ENCODE data around the gene ZNF564. TPM values are rescaled to one million over a fixed set of nuclear protein-coding genes. Genes with fewer than 3 reads are reported as not detected.
"Not testable (repeated sequence)": the region's sequence is repeated elsewhere in the genome, so short reads cannot be mapped to it uniquely, and the experiment has no call there.

ZNF564 gene
- total RNA-seq (2014; rRNA removed; shearing (Covaris generic)), result 3.5 and 4.9 TPM in 2 replicates
- 1.5 and 2.0 TPM in 2 replicates for polyA plus RNA-seq (2015; cell fraction: cytosol; rRNA removed)
- polyA plus RNA-seq (2015; cell fraction: nucleus; rRNA removed), result 0.89 and 6.7 TPM in 2 replicates

DNA sequence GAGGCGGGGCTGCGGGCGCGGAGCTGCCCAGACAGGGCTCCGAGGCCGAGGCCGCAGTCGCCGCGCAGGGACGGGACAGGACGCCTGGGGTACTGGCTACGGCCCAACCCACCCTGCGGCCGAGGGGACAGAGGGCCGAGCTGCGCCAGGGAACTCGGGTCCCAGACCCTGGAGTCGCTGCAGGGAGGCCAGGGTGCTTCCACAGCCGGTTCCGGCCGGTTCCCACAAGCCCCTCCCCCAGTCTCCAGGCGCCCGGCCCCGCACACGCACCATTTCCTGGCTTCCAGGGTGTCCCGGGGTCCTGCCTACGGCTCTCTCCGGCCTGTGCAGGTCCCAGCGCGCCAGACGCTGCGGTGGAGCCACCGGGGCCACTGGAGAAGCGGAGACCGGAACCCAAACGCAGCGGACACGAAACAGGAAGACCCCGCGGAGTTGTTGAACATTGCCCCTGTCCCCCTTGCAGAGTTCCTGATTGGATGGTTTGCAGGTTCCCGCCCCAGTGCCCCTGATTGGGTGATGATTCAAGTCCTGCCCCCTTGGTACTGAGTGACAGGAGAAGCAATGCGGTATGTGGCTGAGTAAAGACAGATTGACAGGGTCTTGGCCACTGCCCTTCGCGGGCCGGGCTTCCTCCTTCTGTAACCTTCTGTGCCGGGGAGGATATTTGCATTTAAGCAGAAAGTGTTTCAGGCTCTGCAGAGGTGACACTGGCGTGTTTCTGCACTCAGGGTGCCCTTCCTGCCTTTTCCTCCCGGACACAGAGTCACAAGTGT is at the start of gene ZNF564:
TSS of gene ZNF564 (minus strand) at position 423 of the 773 bp plus-strand sequence. CDS start at position 273, 150 bp downstream.
- in situ Hi-C loops (cut with HindIII; ENCODE audit: low pct_unique_long_range_greater_than_20kb, low sequenced_read_pairs), result no loop called here
- peak; percentile 97 for DNase-seq (ENCODE audit: low read depth, low spot score)

DNA sequence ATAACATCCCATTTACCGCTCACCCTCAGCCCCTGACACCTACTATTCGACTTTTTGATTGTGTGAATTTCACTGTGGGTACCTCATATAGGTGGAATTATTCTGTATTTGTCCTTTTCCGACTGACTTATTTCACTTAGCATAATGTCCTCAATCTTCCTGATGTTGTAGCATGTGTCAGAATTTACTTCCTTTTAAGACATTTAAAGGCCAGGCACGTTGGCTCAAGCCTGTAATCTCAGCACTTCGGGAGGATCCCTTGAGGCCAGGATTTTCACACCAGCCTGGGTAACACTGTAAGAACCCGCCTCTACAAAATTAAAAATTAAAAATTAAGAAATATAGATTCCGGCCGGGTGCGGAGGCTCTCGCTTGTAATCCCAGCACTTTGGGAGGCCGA is 46.3 kb upstream of the ZNF564 start:
- in situ Hi-C loops (cut with HindIII; ENCODE audit: low pct_unique_long_range_greater_than_20kb, low sequenced_read_pairs), result no loop called here
- no peak for DNase-seq (ENCODE audit: low read depth, low spot score)

DNA sequence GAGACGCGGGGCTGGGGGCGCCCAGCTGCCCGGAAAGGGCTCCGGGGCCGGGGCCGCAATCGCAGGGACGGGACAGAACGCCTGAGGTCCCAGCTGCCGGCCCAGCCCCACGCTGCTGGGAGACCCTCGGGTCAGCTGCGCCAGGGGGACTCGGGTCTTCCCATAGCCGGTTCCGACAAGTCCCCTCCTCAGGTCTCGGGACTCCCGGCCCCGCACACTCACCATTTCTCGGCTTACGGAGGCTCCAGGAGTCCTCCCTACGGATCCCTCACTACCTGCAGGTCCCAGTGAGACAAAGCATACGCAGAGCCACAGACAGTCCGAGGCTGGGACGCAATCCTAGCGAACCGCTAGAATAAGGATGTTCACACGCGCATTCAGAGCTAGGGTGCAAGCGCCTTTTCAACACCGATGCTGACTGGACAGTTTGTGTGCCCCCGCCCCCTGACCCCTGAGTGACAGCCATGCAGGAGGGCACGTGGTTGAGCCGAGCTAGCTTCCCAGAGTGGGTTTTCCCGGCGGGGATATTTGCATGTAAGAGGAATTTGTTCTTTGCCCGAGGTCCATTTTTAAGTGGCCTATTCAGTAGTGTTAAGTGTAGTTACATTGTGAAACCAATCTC is 45.8 kb upstream of the ZNF564 start:
- in situ Hi-C loops (cut with HindIII; ENCODE audit: low pct_unique_long_range_greater_than_20kb, low sequenced_read_pairs), result no loop called here
- DNase-seq (ENCODE audit: low read depth, low spot score), result no peak

DNA sequence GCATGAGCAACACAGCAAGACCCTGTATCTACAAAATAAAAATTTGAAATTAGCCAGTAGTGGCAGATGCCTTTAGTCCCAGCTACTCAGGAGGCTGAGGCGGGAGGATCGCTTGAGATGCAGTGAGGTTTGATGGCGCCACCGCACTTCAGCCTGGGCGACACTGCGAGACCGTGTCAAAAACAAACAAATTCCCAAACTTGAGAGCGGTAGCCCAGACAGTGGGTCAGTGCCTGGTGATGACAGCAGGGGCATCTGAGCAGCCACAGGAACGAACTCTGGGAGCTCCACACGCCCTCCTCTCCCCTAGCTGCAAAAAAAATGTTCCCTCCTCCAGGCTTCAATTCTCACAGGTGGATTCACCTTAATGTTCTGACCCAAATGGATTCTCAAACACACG is 45.2 kb upstream of the ZNF564 start:
- in situ Hi-C loops (cut with HindIII; ENCODE audit: low pct_unique_long_range_greater_than_20kb, low sequenced_read_pairs), result no loop called here
- DNase-seq (ENCODE audit: low read depth, low spot score), result no peak

DNA sequence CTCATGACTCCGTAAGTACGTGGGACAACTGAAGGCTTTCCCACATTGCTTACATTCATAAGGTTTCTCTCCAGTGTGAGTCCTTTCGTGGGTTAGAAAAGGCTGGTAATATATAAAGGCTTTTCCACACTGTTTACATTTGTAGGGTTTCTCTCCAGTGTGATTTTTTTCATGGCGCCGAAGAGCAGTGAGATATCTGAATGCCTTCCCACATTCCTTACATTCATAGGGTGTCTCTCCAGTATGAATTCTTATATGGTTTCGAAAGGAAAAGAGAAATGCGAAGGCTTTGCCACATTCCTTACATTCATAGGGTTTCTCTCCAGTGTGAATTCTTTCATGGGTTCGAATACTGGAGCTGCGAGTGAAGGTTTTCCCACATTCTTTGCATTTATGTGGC is 29.8 kb upstream of the ZNF564 start:
- no peak for DNase-seq (ENCODE audit: low read depth, low spot score)
- in situ Hi-C loops (cut with HindIII; ENCODE audit: low pct_unique_long_range_greater_than_20kb, low sequenced_read_pairs), result no loop called here

DNA sequence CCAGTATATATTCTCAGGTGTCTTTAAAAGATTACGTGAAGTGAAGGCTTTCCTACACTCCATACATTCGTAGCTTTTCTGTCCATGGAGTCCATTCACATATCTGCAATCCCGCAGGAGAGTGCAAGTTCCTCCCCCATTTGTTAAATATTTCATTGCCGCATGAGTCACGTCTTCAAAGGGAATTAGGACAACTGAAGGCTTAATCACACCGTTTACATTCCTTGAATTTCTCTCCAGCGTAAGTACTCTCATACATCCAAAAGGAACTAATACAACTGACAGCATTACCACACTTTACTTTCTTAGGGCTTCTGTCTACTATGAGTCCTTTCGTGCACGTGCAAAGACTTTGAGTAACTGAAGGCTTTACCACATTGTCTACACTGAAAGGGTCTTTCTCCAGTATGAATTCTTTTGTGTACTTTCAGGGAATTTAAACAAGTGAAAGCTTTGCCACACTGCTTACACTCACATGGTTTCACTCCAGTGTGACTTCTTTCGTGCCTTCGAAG is 29.0 kb upstream of the ZNF564 start:
- in situ Hi-C loops (cut with HindIII; ENCODE audit: low pct_unique_long_range_greater_than_20kb, low sequenced_read_pairs), result no loop called here

DNA sequence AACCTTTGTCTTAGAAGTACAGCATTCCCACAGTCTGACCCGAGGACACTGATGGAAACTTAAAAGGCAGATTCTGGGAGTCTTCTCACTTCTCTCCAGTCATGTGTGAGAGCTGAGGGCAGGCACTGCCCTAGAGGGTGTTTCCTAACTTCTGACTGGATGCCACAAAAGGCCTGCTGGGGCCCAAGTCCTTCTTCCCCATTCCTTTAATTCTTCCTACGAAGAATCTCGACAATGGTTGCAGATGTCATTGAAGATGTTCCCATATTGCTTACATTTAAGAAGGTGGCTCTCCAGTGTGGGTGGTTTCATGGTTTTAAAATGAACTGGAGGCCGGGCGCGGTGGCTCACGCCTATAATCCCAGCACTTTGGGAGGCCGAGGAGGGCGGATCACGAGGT is 27.4 kb upstream of the ZNF564 start:
- in situ Hi-C loops (cut with HindIII; ENCODE audit: low pct_unique_long_range_greater_than_20kb, low sequenced_read_pairs), result no loop called here
- no peak for DNase-seq (ENCODE audit: low read depth, low spot score)

More for the DNA sequence above, 29.0 kb upstream of the ZNF564 start:
- no peak for DNase-seq (ENCODE audit: low read depth, low spot score)

DNA sequence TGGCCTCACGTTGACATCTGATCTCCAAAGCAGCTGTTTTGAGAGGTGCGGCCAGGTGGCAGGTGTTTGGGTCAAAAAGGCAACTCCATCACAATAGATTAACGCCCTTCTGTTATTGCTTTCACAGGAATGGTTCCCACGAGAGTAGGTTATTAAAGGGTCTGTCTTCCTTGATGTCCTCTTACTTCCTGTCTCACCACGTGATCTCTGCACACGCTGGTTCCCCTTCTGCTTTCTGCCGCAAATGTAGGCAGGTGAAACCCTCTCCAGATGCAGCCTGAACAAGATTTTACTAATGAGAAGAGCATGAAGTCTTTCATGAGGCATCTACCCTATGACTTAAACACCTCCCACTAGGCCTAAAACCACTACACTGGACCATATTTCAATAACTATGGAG is 22.8 kb upstream of the ZNF564 start:
- DNase-seq (ENCODE audit: low read depth, low spot score), result no peak
- in situ Hi-C loops (cut with HindIII; ENCODE audit: low pct_unique_long_range_greater_than_20kb, low sequenced_read_pairs), result no loop called here

DNA sequence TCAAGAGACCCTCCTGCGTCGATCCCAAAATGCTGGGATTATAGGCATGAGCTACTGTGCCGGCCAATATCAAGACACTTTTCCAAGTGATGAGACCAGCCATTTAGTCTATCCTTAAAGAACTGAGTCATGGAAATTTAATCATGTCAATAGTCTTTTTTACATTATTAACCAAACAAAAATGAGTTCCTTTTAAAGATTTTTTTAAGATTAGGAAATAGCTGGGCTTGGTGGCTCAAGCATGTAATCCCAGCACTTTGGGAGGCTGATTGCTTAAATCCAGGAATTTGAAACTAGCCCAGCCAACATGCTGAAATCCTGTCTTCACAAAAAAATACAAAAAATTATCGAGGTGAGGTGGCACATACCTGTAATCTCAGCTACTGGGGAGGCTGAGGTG is 16.7 kb upstream of the ZNF564 start:
- in situ Hi-C loops (cut with HindIII; ENCODE audit: low pct_unique_long_range_greater_than_20kb, low sequenced_read_pairs), result no loop called here
- DNase-seq (ENCODE audit: low read depth, low spot score), result no peak

DNA sequence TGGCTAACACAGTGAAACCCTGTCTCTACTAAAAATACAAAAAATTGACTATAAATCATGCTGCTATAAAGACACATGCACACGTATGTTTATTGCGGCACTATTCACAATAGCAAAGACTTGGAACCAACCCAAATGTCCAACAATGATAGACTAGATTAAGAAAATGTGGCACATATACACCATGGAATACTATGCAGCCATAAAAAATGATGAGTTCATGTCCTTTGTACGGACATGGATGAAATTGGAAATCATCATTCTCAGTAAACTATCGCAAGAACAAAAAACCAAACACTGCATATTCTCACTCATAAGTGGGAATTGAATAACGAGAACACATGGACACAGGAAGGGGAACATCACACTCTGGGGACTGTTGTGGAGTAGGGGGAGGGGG is 15.1 kb upstream of the ZNF564 start:
- DNase-seq (ENCODE audit: low read depth, low spot score); in situ Hi-C loops (cut with HindIII; ENCODE audit: low pct_unique_long_range_greater_than_20kb, low sequenced_read_pairs): not testable (repeated sequence)

DNA sequence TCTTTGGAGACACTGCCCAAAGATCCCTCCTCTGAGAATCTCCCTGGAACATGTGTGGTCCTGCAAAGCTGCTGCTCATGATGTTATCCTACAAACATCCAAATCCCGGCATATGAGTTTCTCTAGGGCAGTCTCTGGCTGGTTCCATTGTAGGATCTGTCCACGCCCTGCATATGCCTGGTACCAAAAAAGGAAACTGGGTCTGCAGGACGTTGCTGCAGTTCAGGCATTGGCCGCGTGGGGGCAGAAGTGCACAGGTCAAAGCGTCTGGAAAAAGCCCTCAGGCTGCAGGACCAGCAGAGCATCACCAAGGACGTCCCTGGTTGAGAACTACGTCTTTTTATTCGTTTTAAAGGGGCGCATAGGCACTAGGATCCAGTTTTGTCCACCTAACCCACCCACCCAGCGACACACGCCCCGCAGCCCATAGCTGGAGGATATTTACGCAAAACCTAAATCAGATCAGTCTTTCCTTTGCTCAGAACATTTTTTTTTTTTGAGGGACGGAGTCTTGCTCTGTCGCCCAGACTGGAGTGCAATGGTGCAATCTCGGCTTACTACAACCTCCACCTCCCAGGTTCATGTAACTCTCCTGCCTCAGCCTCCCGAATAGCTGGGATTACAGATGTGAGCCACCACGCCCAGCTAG is 12.9 kb upstream of the ZNF564 start:
- in situ Hi-C loops (cut with HindIII; ENCODE audit: low pct_unique_long_range_greater_than_20kb, low sequenced_read_pairs), result no loop called here

DNA sequence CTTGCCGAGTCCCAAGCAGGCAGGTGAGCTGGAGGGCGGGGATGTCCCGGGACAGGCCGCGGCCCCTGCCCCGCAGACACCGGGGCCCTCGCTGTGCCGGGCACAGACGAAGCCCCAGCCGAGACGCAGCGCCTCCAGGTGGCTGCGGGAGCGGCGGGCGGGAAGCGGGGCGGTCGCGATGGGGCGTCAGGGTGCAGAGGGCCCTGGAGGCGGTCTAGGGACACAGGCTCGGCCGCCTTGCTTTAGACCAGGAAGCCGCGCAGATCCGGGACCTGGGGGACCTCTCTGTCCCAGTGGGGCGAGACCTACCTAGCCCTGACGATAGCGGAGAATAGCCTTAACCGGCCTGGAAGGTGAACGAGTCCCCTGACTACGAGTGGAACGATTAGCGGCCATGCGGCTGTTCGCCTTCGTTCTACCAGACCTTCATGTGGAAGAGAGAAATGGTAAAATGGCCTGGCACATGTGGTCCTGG is 4.2 kb upstream of the ZNF564 start:
- in situ Hi-C loops (cut with HindIII; ENCODE audit: low pct_unique_long_range_greater_than_20kb, low sequenced_read_pairs), result no loop called here
- DNase-seq (ENCODE audit: low read depth, low spot score), result no peak

More for the DNA sequence above, 12.9 kb upstream of the ZNF564 start:
- DNase-seq (ENCODE audit: low read depth, low spot score), result peak; percentile 88

DNA sequence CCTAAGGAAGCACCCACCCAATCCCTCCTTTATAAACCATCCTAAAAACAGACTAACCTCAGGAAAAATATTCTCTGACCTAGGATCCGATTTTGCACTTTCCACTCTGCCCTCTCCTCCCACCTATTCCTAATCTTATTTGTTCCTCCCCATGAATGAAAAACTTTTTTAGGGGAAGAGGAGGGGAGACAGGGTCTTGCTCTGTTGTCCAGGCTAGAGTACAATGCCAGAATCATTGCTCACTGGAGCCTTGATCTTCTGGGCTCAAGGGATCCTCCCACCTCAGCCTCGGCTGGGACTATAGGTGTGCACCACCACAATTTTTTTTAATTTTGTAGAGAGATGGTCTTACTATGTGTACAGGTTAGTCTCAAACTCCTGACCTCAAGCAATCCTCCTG is 4.4 kb downstream of the ZNF564 start:
- in situ Hi-C loops (cut with HindIII; ENCODE audit: low pct_unique_long_range_greater_than_20kb, low sequenced_read_pairs), result no loop called here
- no peak for DNase-seq (ENCODE audit: low read depth, low spot score)

DNA sequence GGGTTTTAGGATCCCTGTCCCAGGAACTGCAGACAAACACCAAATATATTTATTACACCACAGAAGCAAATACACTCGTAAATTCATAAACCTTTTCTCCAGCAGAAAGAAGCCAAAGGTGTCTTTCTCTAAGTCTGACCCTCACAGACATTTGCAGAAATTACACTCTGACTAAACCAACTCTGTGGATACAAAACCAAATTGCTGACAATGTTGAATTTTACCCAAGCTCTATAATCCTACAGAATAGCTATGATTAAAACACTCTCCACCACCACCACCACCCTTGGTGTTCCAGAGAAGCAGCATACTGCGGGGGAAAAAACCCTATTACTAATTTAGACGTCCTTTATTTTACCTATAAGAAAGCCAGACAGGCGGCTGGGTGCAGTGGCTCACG is 5.2 kb downstream of the ZNF564 start:
- no peak for DNase-seq (ENCODE audit: low read depth, low spot score)
- in situ Hi-C loops (cut with HindIII; ENCODE audit: low pct_unique_long_range_greater_than_20kb, low sequenced_read_pairs), result no loop called here

DNA sequence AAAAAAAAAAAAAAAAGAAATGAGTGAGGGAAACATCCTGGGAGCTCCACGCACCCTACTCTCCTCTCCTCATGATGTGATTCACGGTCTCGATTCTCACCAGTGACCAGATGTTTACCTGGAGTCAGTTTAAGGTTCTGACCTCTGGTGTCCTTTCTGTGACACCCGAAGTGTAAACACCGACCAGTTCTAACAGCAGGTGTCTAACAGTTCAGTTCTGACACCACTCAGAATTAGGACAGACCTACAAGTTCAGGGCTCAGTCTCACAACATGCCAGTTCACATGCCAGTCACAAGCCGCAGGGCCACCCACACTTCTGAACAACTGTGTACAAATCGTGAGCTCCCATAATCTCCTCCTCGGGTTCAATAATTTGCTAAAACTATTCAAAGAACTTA is 6.0 kb downstream of the ZNF564 start:
- no peak for DNase-seq (ENCODE audit: low read depth, low spot score)
- in situ Hi-C loops (cut with HindIII; ENCODE audit: low pct_unique_long_range_greater_than_20kb, low sequenced_read_pairs), result no loop called here

DNA sequence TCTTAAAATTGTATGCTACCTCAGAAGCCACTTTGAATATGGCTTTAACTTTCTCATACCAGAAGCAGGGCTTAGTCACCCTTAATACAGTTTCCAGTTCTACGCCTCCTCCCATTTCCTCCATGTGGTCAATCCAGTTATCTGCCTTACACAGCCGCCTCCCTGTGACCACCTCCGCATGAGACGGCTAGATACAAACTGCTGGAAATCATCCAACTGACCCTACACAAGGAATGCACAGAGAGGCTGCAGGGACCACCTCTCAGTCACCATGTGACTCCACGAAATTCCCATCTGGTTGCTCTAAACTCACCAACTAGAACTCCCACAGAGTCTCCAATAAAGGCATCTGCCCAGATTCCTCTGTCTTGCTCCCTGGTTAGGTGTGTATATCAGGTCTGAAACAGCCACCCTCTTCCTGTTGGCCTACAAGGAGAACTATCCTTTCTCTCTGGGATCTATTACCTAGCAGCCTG is 6.8 kb downstream of the ZNF564 start:
- DNase-seq (ENCODE audit: low read depth, low spot score), result no peak
- in situ Hi-C loops (cut with HindIII; ENCODE audit: low pct_unique_long_range_greater_than_20kb, low sequenced_read_pairs), result no loop called here

DNA sequence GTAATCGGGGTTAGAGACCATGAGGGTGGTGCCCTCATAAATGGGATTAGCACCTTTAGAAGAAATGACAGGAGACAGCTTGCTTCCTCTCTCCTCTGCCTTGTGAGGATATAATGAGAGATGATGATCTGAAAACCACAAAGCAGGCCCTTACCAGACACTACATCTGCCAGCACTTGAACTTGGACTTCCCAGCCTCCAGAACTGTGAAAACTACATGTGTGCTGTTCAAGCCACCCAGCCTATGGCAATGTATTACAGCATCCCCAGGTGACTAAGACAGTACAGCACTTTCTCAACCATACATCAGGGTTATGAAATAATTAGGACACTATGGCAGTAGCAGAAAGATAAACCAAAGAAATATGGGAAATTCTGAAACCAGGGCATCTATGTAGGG is 7.4 kb downstream of the ZNF564 start:
- in situ Hi-C loops (cut with HindIII; ENCODE audit: low pct_unique_long_range_greater_than_20kb, low sequenced_read_pairs), result no loop called here
- DNase-seq (ENCODE audit: low read depth, low spot score), result no peak
